HepG2 (cell line): ENCODE data around the gene PPP1R27. TPM values are rescaled to one million over a fixed set of nuclear protein-coding genes. Genes with fewer than 3 reads are reported as not detected.

Source experiments
- ATAC-seq: fragments of 200-7000 bp; cut with Tn5 transposase; 3 replicates; pipeline ENCODE4 v1.9.1; 2020; ENCODE audit warnings: mild to moderate bottlenecking, moderate library complexity
- BruUV-seq: library from RNA; stranded (reverse); fragments of 400-500 nt; replicated peaks from 2 replicates; lab custom pipeline; 2021; lab: Mats Ljungman, UMichigan
- CTCF ChIA-PET: fragments of 300-600 bp; formaldehyde crosslinking; extraction: SDS; loops from one replicate; lab custom pipeline; 2021; ENCODE audit warnings: low total read pairs, inconsistent platforms, low intra/inter-chr PET ratio; lab: Yijun Ruan, JAX
- POLR2A ChIA-PET: fragments of 350-600 bp; sonication (Branson Sonifier 250); formaldehyde crosslinking; loops from one replicate; lab custom pipeline; 2020; ENCODE audit warnings: antibody characterized with exemption, inconsistent platforms; lab: Yijun Ruan, JAX
- DNase-seq: peaks from one replicate; pipeline ENCODE4 v3.0.0-alpha.2; 2015; ENCODE audit warnings: low spot score
- FAIRE-seq: peaks from 3 replicates; lab custom pipeline; 2011; peaks lifted over from hg19 to GRCh38; lab: Jason Lieb, UNC
- H2AFZ ChIP-seq: one replicate; pipeline ENCODE4 v1.6.1; 2011; ENCODE audit warnings: low read length, inconsistent platforms
- H3K27ac ChIP-seq: fragments of 300-600 bp; 3 replicates; pipeline ENCODE4 v1.8.0; 2011; ENCODE audit warnings: mixed run types, mild to moderate bottlenecking, mixed read lengths, low read length, inconsistent platforms; ENCODE audit not compliant: insufficient read depth; ENCODE audit errors: extremely low read length
- H3K27me3 ChIP-seq, 2 experiments: fragments of 200-600 bp in 1 of 2; 2 replicates in 1 of 2; 3 replicates in 1 of 2; pipeline versions ENCODE4 v1.6.0 to v1.8.0; 2011; ENCODE audit warnings: low read length in 2 of 2, mild to moderate bottlenecking in 2 of 2, moderate library complexity in 2 of 2, inconsistent platforms in 1 of 2; ENCODE audit not compliant: insufficient read depth in 2 of 2, control insufficient read depth in 1 of 2
- H3K36me3 ChIP-seq, 2 experiments: fragments of 200-600 bp in 1 of 2; replicated peaks in 1 of 2; 2 replicates in 1 of 2; 3 replicates in 1 of 2; pipeline versions ENCODE4 v1.5.1 to v1.8.0; 2011; ENCODE audit warnings: low read length in 2 of 2, inconsistent platforms in 1 of 2; ENCODE audit not compliant: insufficient read depth in 2 of 2, control insufficient read depth in 1 of 2
- H3K4me1 ChIP-seq: 2 replicates; pipeline ENCODE4 v1.5.1; 2012; ENCODE audit warnings: low read length, inconsistent platforms; ENCODE audit not compliant: insufficient read depth
- H3K4me2 ChIP-seq: 2 replicates; pipeline ENCODE4 v1.6.0; 2011; ENCODE audit warnings: low read depth, low read length, inconsistent platforms
- H3K4me3 ChIP-seq, 3 experiments: fragments of 200-600 bp in 1 of 3; sonication (generic), shearing (Covaris generic) in 1 of 3; replicated peaks in 1 of 3; 2 replicates each; pipeline ENCODE4 v1.5.1; 2011 to 2016; ENCODE audit warnings: low read length in 3 of 3, inconsistent platforms in 2 of 3, low read depth in 2 of 3, mild to moderate bottlenecking in 2 of 3, control low read depth in 1 of 3, mixed read lengths in 1 of 3; ENCODE audit not compliant: insufficient read depth in 1 of 3
- H3K79me2 ChIP-seq: one replicate; pipeline ENCODE4 v1.6.1; 2011; ENCODE audit warnings: low read length, inconsistent platforms; ENCODE audit not compliant: insufficient read depth
- H3K9ac ChIP-seq: 2 replicates; pipeline ENCODE4 v1.6.0; 2011; ENCODE audit warnings: mild to moderate bottlenecking, low read depth, low read length, inconsistent platforms; ENCODE audit not compliant: insufficient read depth
- H3K9me3 ChIP-seq: 2 replicates; pipeline ENCODE4 v1.5.1; 2012; ENCODE audit warnings: mild to moderate bottlenecking, low read length
- H4K20me1 ChIP-seq: 2 replicates; pipeline ENCODE4 v1.6.0; 2011; ENCODE audit warnings: inconsistent platforms, mild to moderate bottlenecking, low read length, moderate library complexity; ENCODE audit not compliant: insufficient read depth
- AKAP8 ChIP-seq: sonication (generic); formaldehyde crosslinking; IDR thresholded peaks from 2 replicates; pipeline ENCODE4 v1.5.1; 2020; ENCODE audit warnings: mild to moderate bottlenecking, missing genetic modification reagents
- CEBPB ChIP-seq: IDR thresholded peaks from 2 replicates; pipeline ENCODE4 v1.6.1; 2011; ENCODE audit warnings: low read depth, low read length, improper control_type of control experiment, borderline replicate concordance
- DPF2 ChIP-seq: sonication (generic); formaldehyde crosslinking; IDR thresholded peaks from 2 replicates; pipeline ENCODE4 v1.4.0; 2020; ENCODE audit warnings: mild to moderate bottlenecking, low read depth, missing genetic modification reagents, borderline replicate concordance
- FIP1L1 ChIP-seq: fragments of 200-400 bp; formaldehyde crosslinking; IDR thresholded peaks from 2 replicates; pipeline ENCODE4 v1.6.1; 2018; ENCODE audit warnings: low read depth, mild to moderate bottlenecking, low read length, moderate library complexity, borderline replicate concordance; ENCODE audit not compliant: insufficient read depth
- IRX3 ChIP-seq: sonication (generic); formaldehyde crosslinking; IDR thresholded peaks from 2 replicates; pipeline ENCODE4 v1.8.1; 2023; ENCODE audit warnings: mild to moderate bottlenecking, low read depth, missing genetic modification reagents, borderline replicate concordance
- KDM2A ChIP-seq: sonication (generic); formaldehyde crosslinking; IDR thresholded peaks from 2 replicates; pipeline ENCODE4 v1.4.0; 2020; ENCODE audit warnings: low read depth, missing genetic modification reagents, borderline replicate concordance
- POLR2A ChIP-seq, 2 experiments: IDR thresholded peaks; 2 replicates each; pipeline ENCODE4 v1.6.1; 2011; ENCODE audit warnings: low read depth in 2 of 2, low read length in 2 of 2, mild to moderate bottlenecking in 1 of 2, moderate library complexity in 1 of 2; ENCODE audit not compliant: insufficient read depth in 1 of 2
- POLR2AphosphoS2 ChIP-seq: IDR thresholded peaks from 2 replicates; pipeline ENCODE4 v1.6.1; 2011; ENCODE audit warnings: low read depth, low read length, improper control_type of control experiment
- U2AF1 ChIP-seq: fragments of 200-400 bp; formaldehyde crosslinking; optimal IDR thresholded peaks from 2 replicates; pipeline ENCODE3; 2017; ENCODE audit warnings: mild to moderate bottlenecking, low read depth, low read length
- ZNF354B ChIP-seq: sonication (generic); formaldehyde crosslinking; IDR thresholded peaks from 2 replicates; pipeline ENCODE4 v1.8.0; 2022; ENCODE audit warnings: mild to moderate bottlenecking, missing genetic modification reagents
- ZNF572 ChIP-seq: sonication (generic); formaldehyde crosslinking; IDR thresholded peaks from 2 replicates; pipeline ENCODE4 v1.5.1; 2020; ENCODE audit warnings: mild to moderate bottlenecking, missing genetic modification reagents
- ZNF772 ChIP-seq: sonication (generic); formaldehyde crosslinking; IDR thresholded peaks from 2 replicates; pipeline ENCODE4 v1.5.0; 2020; ENCODE audit warnings: mild to moderate bottlenecking, missing genetic modification reagents
- WGBS: methylation state at CpG from one replicate; pipeline ENCODE4 v1.1.6; 2017; ENCODE audit warnings: low lambda C conversion rate; 5-methylcytosine and 5-hydroxymethylcytosine counted together
- in situ Hi-C: cut with HindIII; loops from 2 replicates; pipeline ENCODE4 v1.10.0; 2017; ENCODE audit warnings: low pct_unique_long_range_greater_than_20kb; ENCODE audit not compliant: extremely low pct_ligation_motif_present
- intact Hi-C: fragments of 100-400 bp; cut with micrococcal nuclease; formaldehyde crosslinking; loops from one replicate; pipeline ENCODE4 v1.10.0; 2022; ENCODE audit not compliant: unreplicated experiment
- polyA plus RNA-seq, 8 experiments: library from polyadenylated mRNA; depleted of rRNA in 3 of 8; stranded (reverse) in 7 of 8; unstranded in 1 of 8; fragments of >200 nt; fragmentation: Illumina TruSeq in 4 of 8; extraction: Trizol in 4 of 8; gene quantifications; 2 replicates each; pipeline versions ENCODE4 v1.2.1 to v1.2.3, GENCODE V29; 2011 to 2016; ENCODE audit warnings: low read depth in 4 of 8, missing spikeins in 1 of 8, mixed read lengths in 1 of 8; ENCODE audit not compliant: insufficient read depth in 1 of 8
- total RNA-seq, 5 experiments: library from RNA; depleted of rRNA; stranded (reverse); fragments of >200 nt; fragmentation: Illumina TruSeq; extraction: Trizol; gene quantifications; 2 replicates each; pipeline ENCODE4 v1.2.3, GENCODE V29; 2016; ENCODE audit warnings: low read depth in 1 of 5
- TF ChIP-seq, protein P1 (sequence below): sonication (generic); formaldehyde crosslinking; IDR thresholded peaks from 2 replicates; pipeline ENCODE4 v1.5.1; 2020; ENCODE audit warnings: mild to moderate bottlenecking, missing genetic modification reagents, moderate library complexity
- TF ChIP-seq, protein P2 (sequence below): sonication (generic); formaldehyde crosslinking; IDR thresholded peaks from 2 replicates; pipeline ENCODE4 v1.8.0; 2022; ENCODE audit warnings: mild to moderate bottlenecking, missing genetic modification reagents, moderate library complexity
- TF ChIP-seq, protein P3 (sequence below): sonication (generic); formaldehyde crosslinking; IDR thresholded peaks from 2 replicates; pipeline ENCODE4 v1.5.1; 2020; ENCODE audit warnings: mild to moderate bottlenecking, missing genetic modification reagents

Gene PPP1R27
- total and polyA plus RNA-seq, 2 of the 13 experiments (the other 11 are each of a cell fraction or from before 2014, with no cell fraction given): 0.17 to 1.00 TPM

DNA sequence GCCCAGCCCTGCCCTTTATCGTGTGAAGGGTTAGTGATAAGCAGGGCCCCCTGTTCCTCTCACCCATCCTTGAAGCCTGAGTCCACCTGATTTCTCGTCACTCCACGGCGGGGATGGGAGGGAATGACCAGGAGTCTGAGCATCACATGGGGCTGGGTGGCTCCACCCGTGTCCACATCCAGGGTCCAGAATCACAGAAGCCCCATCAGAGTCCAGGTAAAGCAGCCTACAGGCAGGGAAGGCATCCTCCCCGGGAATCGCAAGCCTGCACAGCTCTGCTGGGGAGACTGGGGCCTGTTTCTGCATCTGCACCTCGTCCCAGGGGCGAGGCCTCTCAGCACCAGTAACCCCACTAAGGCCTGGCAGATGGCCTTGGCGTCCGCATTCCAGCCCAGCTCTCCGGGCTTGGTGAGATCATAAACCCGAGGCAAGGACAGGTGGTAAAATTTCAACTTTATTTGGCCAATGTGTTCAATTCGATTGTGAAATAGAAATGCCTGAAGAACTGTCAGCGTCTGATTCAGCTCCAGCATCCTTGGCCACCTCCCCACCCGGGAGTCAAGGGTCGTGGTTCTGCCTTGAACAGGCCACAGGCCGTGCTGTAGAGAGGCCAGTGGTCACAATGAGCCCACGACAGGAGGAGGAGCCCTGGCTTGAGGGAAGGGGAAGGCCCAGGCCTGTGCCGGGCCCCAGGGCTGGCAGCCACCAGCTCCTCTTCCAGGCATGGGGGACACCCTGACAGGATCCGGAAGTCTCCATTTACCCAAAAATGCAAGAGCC, 8.1 kb upstream of the PPP1R27 start:
- WGBS: 88% methylated on average over 17 of the region's 21 CpGs
- Histone ChIP-seq H4K20me1 (peaks cover 6% of the 10 kb centered on the region; the same call in 1 of the 2 replicates), H3K9ac (no peak overlapping the region), H3K27me3 (no peaks in the 10 kb centered on the region), H2AFZ (no peak overlapping the region), H3K36me3 (peaks cover 37 to 52% of the 10 kb centered on the region in 2 experiments), H3K27ac (no peak overlapping the region), H3K4me2 (no peak overlapping the region), H3K9me3 (no peaks in the 10 kb centered on the region), H3K79me2 (no peaks in the 10 kb centered on the region), H3K4me3 (no peak overlapping the region), H3K4me1 (peaks cover 26% of the 10 kb centered on the region)
- ChIA-PET POLR2A (interaction anchor here (0.7 to 8.9 kb wide), 7 partner anchors 9 to 28 kb away, joined by 3 to 40 read pairs (median 6); partner anchors contain the start of genes MCRIP1 and P4HB), CTCF (no interaction called here)
- FAIRE-seq (no peak), DNase-seq (no peak), ATAC-seq (no peak)
- BruUV-seq: no TSS peak
- intact Hi-C loops: no loop called here
- in situ Hi-C loops: no loop called here
- TF ChIP-seq ZNF354B (no peak), FIP1L1 (0 out of 2 replicates have a peak, but pooled peaks have one; percentile 66), POLR2A (IDR thresholded peaks at IDR 0.05; ENCODE audit: insufficient read depth in 1 of 2, low read depth in 2 of 2, low read length in 2 of 2) (peak in 1 of 2 experiments; percentile 64; a peak in 3 of 4 replicates), AKAP8 (CRISPR knock-in tag) (peak; percentile 70; the same call in 1 of the 2 replicates), POLR2AphosphoS2 (peak; percentile 95), CEBPB (peak; percentile 56), ZNF572 (CRISPR knock-in tag) (peak; percentile 82; the same call in 1 of the 2 replicates), IRX3 (CRISPR knock-in tag) (0 out of 2 replicates have a peak, but pooled peaks have one; percentile 36), DPF2 (CRISPR knock-in tag) (no peak), U2AF1 (peak; percentile 19), KDM2A (no peak; the same call in 1 of the 2 replicates), ZNF772 (CRISPR knock-in tag) (0 out of 2 replicates have a peak, but pooled peaks have one; percentile 45)
- TF ChIP-seq, protein P1, sequence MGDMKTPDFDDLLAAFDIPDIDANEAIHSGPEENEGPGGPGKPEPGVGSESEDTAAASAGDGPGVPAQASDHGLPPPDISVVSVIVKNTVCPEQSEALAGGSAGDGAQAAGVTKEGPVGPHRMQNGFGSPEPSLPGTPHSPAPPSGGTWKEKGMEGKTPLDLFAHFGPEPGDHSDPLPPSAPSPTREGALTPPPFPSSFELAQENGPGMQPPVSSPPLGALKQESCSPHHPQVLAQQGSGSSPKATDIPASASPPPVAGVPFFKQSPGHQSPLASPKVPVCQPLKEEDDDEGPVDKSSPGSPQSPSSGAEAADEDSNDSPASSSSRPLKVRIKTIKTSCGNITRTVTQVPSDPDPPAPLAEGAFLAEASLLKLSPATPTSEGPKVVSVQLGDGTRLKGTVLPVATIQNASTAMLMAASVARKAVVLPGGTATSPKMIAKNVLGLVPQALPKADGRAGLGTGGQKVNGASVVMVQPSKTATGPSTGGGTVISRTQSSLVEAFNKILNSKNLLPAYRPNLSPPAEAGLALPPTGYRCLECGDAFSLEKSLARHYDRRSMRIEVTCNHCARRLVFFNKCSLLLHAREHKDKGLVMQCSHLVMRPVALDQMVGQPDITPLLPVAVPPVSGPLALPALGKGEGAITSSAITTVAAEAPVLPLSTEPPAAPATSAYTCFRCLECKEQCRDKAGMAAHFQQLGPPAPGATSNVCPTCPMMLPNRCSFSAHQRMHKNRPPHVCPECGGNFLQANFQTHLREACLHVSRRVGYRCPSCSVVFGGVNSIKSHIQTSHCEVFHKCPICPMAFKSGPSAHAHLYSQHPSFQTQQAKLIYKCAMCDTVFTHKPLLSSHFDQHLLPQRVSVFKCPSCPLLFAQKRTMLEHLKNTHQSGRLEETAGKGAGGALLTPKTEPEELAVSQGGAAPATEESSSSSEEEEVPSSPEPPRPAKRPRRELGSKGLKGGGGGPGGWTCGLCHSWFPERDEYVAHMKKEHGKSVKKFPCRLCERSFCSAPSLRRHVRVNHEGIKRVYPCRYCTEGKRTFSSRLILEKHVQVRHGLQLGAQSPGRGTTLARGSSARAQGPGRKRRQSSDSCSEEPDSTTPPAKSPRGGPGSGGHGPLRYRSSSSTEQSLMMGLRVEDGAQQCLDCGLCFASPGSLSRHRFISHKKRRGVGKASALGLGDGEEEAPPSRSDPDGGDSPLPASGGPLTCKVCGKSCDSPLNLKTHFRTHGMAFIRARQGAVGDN (CRISPR knock-in tag): peak; percentile 31; the same call in 1 of the 2 replicates
- TF ChIP-seq, protein P2, sequence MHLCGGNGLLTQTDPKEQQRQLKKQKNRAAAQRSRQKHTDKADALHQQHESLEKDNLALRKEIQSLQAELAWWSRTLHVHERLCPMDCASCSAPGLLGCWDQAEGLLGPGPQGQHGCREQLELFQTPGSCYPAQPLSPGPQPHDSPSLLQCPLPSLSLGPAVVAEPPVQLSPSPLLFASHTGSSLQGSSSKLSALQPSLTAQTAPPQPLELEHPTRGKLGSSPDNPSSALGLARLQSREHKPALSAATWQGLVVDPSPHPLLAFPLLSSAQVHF (CRISPR knock-in tag): no peak
- TF ChIP-seq, protein P3, sequence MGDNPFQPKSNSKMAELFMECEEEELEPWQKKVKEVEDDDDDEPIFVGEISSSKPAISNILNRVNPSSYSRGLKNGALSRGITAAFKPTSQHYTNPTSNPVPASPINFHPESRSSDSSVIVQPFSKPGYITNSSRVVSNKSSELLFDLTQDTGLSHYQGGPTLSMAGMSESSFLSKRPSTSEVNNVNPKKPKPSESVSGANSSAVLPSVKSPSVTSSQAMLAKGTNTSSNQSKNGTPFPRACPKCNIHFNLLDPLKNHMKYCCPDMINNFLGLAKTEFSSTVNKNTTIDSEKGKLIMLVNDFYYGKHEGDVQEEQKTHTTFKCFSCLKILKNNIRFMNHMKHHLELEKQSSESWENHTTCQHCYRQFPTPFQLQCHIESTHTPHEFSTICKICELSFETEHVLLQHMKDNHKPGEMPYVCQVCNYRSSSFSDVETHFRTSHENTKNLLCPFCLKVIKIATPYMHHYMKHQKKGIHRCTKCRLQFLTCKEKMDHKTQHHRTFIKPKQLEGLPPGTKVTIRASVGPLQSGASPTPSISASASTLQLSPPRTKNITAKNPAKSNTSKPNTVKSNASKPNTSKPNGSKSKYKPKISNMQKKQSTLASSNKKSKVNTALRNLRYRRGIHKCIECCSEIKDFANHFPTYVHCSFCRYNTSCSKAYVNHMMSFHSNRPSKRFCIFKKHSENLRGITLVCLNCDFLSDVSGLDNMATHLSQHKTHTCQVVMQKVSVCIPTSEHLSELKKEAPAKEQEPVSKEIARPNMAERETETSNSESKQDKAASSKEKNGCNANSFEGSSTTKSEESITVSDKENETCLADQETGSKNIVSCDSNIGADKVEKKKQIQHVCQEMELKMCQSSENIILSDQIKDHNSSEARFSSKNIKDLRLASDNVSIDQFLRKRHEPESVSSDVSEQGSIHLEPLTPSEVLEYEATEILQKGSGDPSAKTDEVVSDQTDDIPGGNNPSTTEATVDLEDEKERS (CRISPR knock-in tag): no peak
